T-helper 2 cell treated with Interferon-gamma antibody and Interleukin-4, amounts not matched to agents 100 ng/mL and 5 ng/mL, for 36 hours (primary cell): ENCODE data around the gene TRIM56. TPM values are rescaled to one million over a fixed set of nuclear protein-coding genes. Genes with fewer than 3 reads are reported as not detected.
"Not testable (repeated sequence)": the region's sequence is repeated elsewhere in the genome, so short reads cannot be mapped to it uniquely, and the experiment has no call there.

Experiments used
- intact Hi-C: fragments of 100-400 bp; cut with micrococcal nuclease; formaldehyde crosslinking; loops from one replicate; pipeline ENCODE4 v1.15.1; 2023
- total RNA-seq: library from RNA; stranded (reverse); gene quantifications from 2 replicates; pipeline ENCODE4 v1.2.3, GENCODE V29; 2022

Gene TRIM56
- total RNA-seq, 1 donor from 2014 or later = 61.6 TPM

DNA sequence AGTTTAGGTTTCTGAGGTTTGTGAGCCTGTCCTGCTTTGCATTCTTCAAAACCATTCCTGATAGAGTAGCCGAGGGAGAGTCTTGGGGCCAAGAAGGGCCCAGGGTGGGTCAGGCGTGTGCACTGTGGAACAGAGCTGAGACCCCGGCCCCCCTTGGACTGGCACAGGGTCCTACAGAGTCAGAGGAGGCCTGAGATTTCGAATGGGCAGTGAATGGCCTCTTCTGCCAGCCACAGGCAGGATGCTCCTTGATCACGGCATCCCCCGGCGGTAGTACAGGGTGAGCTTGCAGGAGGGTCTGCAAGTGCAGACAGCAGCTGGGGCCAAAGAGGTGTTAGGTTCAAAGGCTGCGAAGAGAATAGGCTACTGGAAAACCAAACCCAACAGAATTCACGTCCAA is 4.6 kb downstream of the TRIM56 start:
- intact Hi-C loops = loop anchor here (10.0 kb wide), 1 partner anchor 65 kb away; the partner anchor contains the start of gene AP1S1

DNA sequence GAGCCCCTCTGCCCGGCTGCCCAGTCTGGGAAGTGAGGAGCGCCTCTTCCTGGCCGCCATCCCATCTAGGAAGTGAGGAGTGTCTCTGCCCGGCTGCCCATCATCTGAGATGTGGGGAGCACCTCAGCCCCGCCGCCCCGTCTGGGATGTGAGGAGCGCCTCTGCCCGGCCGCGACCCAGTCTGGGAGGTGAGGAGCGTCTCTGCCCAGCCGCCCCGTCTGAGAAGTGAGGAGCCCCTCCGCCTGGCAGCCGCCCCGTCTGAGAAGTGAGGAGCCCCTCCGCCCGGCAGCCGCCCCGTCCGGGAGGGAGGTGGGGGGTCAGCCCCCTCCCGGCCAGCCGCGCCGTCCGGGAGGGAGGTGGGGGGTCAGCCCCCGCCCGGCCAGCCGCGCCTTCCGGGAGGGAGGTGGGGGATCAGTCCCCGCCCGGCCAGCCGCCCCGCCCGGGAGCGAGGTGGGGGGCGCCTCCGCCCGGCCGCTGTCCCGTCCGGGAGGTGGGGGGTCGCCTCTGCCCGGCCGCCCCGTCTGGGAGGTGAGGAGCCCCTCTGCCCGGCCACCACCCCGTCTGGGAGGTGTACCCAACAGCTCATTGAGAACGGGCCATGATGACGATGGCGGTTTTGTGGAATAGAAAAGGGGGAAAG is 7.1 kb downstream of the TRIM56 start:
- intact Hi-C loops = not testable (repeated sequence)

DNA sequence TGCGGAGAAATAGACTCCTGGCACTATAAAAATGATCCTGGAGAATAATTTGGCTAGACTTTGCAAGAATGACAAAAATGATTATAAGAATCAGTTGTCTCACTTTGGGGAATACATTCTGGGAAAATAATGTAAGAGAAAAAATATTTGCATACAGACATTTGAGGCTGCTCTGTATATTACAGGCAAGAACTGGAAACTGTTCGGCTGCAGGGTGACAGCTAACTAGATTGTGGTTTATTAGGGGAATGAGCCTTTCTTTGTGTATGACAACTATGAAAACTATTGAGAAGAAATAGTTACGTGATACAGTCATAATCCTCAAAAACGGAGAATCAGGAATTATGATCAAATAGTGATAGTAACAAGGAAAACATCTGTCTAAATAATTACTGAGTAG is 8.6 kb downstream of the TRIM56 start:
- intact Hi-C loops = no loop called here

DNA sequence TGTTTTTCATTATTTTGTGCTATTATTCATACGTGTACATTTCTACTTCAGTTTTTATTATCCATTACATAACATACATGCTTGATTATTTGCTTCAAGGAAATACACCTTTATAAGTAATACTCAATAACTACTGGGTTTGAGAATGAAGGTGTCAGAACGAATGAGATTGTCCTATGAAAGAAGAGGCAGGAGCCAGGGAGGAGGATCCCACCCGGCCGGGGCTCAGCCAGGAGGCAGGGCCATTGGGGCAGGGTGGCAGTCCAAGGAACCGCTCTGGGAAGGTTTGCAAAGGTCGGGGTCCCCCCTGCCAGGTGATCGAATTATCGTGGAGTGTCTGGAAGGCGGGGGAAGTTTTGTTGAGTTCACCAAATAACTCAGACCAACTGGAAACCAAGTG is 9.1 kb downstream of the TRIM56 start:
- intact Hi-C loops = no loop called here

DNA sequence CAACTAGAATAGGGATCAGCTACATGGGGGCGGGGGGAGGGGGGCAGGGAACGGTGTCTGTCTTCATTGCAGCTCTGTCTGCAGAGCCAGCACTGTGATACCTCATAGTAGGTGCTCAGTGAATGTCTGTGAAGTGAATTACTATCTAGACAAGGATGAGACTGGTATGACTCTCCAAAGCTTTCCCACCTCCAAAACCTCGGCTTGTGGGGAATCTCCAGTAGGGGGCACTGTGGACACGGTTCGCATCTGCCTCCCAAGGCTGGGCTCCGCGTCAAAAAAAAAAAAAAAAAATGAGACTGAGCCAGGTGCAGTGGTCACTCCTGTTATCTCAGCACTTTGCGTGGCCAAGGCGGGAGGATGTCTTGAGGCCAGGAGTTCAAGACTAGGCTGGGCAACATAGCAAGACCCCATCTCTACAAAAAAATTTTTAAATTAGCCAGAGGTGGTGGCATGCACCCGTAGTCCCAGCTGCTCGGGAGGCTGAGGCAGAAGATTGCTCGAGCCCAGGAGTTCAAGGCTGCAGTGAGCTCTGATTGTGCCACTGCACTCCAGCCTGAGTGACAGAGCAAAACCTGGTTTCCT is 9.6 kb downstream of the TRIM56 start:
- intact Hi-C loops = no loop called here

DNA sequence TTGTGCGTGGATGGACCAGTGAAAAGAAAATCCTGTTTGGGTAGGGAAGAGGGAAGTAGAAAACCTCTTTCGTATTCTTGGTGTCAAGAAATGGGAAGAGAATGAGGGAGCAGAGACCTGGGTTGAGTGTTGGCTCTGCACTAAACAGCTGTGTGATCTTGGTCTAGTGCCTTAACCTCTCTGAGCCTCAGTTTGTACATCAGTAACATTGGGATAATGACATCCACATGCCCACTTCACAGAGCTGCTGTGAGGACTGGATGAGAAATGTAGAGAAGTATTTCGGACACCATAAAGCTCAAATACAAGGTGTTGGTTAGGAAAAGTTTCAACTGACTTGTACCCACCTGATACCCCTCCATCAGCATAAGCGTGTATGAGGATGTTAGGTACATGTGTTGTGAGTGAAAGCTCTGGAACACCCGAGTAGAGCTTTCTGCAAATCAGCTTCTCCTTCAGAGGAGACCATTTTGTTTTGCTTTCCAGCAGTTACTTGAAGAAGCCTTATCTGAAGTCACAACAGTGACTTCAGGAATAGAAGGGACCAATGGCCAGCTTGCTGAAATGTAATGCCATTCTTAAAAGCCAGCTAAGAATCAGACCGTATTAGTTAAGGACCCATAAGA is 11.2 kb downstream of the TRIM56 start:
- intact Hi-C loops = no loop called here

DNA sequence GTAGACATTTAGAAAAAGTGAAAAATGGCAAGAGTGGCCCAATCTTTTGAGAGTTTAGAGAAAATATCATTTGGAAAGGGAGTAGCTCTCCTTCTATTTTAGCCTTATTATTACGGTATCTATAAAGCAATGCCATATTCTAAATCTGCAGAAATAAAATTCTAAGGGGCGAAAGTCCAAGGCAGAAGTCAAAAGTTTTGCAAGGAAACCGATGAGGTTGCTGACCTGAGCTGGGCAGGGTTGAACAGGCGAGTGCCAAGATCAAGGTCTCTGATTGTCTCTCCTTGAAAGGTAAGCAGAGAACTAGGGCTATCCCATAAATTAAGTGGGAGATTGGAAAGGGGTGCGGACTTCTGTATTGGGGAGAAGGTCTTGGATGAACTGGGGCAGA is 11.7 kb downstream of the TRIM56 start:
- intact Hi-C loops = no loop called here

DNA sequence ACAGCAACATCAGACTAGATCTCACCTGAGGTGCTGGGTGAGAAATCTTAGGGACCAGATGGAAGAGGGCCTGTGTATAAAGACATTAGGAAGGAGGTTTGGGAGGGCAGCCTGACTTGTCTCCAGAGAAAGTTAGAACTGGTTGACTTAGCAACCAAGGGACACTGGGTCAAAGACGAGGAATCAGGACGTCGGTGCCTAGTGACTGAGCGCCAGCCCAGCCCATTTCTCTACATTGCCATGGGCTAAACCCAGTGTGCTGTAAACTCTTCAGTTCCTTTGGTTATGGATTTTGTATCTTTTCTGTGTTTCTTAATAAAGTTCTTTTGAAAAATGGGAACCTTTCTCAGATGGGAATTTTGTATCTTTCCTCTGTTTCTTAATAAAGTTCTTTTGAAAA is 12.3 kb downstream of the TRIM56 start:
- intact Hi-C loops = no loop called here

DNA sequence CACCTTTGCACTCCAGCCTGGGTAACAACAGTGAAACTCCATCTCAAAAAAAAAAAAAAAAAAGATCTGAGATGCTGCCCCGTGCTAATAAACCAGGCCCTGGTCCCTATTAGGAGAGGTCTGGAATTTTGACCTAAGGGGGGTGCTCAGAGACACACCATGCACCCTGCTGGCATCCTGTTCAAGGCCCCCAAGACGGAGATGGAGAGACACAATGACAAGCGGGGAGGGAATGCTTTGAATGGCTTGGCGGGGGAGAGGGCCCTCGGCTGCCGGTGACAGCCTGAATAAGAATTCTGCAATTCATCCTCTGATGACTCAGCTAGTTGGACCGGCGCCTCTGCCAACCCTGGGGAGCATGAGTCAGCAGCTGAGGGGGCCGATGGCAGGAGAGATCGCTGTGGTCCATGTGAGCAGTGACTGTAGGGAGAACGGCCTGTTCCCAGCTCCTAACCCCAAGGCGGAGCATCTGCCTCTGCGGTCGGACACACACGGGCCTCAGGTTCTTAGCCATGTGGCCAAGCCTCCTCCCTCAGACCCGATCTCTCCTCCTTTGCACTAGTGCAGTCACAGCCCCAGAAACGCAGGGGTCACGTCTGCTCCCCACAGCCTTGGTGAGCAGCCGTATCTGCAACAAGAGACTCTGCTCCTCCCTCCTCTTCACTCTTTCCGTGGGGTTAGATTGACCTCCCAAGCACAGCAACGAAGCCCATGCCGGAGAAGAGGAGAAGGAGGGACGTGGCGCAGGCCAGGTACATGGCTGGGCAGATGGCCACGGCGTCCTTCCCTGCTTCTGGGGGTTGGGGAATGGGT is 14.9 kb downstream of the TRIM56 start:
- intact Hi-C loops = no loop called here

DNA sequence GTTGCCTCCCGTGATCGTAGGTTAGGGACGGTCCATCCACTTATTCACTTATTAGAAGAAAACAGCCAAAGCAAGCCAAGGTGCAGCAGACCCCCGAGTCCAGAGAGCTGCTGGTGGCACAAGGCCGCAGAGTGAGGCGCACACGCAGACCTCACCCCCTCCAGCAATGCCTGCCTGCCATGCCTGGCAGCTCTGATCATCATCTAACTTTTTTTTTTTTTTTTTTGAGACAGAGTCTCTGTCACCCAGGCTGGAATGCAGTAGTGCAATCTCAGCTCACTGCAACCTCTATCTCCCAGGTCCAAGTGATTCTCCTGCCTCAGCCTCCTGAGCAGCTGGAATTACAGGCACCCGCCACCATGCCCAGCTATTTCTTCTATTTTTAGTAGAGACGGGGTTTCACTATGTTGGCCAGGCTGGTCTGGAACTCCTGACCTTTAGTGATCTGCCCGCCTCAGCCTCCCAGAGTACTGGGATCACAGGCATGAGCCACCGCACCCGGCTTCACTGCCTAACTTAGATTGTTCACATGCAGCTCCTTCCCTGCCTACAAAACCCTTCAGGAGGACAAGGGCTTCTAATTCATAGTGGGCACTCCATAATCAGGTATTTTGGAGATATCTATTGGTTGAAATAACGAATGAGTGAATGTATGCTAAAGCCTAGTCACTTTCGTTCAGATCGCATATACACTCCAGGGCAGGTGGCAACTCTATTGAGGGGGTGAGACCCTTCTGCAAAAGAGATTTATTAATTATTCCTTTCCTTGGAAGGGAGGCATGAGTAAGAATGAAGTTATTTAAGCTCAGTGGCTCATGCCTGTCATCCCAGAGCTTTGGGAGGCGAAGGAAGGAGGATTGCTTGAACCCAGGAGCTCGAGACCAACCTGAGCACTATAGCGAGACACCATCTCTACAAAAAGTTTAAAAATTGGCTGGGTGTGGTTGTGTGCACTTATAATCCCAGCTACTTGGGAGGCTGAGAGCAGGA is 15.9 kb downstream of the TRIM56 start:
- intact Hi-C loops = no loop called here

DNA sequence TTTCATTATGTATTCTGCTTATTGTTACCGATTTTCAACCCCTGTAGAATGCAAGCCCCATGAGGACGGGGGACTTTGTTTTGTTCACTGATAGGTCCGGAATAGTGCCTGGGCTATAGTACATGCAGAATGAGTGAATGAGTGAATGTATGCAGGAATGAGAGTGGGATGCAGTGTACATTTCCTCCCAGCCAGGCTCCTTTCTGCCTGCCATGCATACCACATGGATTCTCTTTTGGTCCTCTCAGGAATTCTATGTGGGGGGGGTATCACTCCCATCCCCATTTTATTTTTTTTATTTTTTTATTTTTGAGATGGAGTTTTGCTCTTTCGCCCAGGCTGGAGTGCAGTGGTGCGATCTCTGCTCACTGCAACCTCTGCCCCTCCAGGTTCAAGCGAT is 16.7 kb downstream of the TRIM56 start:
- intact Hi-C loops = no loop called here

DNA sequence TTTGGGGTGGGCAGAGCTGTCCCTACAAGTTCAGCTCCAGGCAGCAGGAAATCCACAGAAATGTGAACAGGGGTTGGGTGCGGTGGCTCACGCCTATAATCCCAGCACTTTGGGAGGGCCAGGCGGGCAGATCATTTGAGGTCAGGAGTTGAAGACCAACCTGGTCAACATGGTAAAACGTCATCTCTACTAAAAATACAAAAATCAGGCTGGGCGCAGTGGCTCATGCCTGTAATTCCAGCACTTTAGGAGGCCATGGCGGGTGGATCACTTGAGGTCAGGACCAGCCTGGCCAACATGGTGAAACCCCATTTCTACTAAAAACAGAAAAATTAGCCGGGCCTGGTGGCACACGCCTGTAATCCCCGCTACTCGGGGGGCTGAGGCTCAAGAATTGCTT is 18.4 kb downstream of the TRIM56 start:
- intact Hi-C loops = not testable (repeated sequence)

DNA sequence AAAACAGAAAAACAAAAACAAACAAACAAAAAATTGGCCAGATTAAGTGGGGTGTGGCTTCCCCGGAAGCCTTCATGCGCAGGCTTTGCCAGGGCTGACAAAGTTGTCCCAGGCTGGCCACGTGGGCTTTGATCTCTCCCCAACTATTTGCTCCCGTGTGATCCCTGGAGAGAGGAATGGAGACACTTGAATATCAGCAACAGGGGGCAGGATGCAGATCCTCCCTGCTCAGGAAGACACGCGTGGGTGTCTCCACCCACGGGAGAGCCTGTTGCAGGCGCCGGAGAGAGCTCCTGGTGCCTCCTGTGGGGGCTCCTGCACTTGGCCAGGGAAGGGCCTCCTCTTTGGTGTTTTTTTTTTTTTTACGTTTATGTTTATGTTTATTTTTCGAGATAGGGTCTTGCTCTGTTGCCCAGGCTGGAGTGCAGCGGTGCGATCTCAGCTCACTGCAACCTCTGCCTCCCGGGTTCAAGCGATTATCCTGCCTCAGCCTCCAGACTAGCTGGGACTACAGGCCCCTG is 19.0 kb downstream of the TRIM56 start:
- intact Hi-C loops = no loop called here

DNA sequence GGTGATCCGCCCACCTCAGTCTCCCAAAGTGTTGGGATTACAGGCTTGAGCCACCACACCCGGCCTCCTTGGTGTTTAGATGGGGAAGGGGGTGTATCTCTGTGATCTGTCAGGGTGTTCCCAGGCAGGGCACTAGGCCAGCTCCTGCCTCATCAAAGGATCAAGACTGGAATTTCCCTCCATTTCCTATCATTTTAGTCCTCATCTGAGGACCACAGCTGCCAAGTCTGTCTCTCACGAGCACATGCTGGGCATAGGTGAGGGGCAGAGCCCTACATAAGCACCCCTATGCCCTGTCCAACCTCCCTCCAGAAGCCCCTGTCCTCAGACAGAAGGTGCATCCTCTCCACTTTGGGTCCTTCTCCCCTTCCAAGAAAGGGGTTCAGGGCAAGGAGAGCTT is 19.5 kb downstream of the TRIM56 start:
- intact Hi-C loops = no loop called here

DNA sequence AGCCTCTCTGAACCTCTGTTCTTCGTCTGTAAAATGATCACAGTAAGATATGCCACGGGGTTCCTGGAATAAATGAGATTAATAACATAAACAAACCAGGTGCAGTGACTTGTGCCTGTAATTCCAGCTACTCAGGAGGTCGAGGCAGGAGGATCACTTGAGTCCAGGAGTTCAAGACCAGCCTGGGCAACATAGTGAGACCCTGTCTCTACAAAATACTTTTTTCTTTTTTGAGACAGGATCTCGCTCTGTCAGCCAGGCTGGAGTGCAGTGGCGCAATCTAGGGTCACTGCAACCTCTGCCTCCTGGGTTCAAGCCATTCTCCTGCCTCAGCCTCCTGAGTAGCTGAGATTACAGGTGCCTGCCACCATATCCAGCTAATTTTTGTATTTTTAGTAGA is 20.0 kb downstream of the TRIM56 start:
- intact Hi-C loops = not testable (repeated sequence)

DNA sequence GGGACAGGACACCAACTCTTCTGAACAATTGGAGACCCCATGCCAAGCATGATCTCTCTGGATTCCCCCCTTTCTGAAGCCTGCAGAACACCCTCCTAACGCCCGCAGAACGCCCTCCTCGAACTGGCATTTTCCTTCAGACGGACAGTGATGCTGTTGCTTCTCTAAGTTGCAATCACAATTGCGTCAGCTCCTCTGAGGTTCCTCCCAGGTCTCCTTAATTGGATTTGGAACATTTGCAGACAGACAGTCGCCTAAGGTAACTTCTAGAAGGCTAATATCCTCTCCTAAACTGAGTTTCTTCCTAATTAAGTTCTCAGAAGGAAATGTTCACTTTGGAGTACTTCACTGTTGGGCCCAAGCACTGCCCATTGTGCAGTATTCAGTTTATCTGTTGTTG is 21.1 kb downstream of the TRIM56 start:
- intact Hi-C loops = no loop called here

DNA sequence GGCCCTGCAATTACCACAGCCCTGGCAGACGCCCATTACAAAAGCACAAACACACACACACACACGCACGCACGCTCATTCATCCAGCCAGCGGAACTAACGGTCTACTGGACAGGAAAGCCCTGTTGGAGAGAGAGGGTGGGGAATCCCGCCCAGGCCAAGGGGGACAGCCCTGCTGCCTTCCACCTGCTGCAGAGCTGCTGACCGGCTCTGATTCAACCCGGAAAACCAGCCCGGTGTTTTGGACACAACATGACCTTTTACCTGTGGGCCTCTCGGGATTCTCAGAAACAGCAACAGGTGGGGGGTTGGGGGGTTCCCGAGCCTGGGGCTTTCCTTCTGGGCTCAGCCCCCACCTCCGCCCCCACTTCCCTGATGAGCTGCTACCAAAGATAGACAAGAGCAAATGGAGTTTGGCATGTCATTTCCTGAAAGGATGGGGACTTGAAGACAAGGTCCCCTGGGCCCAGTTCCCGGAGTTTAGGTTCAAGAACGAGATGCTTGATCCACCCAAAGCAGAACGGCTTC is 23.1 kb downstream of the TRIM56 start:
- intact Hi-C loops = no loop called here

DNA sequence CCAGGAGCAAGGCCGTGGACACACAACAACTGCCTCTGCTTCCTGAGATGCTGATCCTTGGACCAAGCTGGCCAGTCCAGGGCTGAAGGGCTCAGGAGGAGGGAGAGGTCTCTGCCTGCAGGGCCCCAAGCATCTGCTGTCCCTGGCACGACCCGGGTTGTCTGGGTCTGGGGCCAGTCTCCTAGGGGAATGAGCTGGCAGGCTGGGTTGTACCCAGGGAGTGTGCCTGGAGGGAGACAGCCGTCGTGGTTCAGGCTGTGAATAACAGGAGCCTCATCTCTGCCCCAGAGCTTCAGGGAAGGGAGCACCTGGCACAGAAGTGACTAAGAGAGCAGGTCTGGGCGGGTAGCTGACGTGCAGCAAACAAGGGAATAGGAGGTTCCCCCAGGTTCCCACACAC is 23.7 kb downstream of the TRIM56 start:
- intact Hi-C loops = no loop called here

DNA sequence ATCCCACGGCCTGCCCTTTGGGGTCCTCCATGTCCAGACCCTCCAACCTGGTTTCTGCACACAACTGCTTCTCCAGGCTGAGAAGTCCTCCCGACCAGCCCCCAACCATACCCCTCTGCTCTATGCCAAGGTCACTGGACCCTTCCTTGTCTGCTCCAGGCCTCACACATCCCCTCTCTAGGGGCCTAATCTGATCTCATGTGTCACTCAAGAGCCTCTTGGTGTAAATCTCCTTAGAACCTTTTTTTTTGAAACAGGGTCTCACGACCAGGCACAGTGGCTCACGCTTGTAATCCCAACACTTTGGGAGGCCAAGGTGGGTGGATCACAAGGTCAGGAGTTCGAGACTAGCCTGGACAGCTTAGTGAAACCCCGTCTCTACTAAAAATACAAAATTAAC is 24.1 kb downstream of the TRIM56 start:
- intact Hi-C loops = no loop called here

DNA sequence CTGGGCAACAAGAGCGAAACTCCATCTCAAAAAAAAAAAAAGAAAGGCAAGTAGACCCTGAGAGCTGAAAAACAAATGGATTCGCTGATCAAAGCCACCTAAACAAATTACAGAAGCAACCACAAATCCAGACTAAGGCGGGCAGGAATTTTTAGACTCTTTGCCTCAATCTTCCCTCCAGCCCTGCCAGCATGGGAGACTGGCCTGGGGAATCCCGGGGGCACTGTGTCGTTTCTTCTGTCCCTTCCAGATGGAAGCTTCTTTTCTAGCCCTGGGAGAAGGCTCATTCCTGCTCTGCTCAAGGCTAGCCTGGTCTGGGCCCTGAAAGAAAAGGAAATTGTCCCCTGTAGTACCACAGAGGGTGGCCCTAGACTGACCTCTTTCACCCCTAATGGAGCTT is 26.0 kb downstream of the TRIM56 start:
- intact Hi-C loops = no loop called here

DNA sequence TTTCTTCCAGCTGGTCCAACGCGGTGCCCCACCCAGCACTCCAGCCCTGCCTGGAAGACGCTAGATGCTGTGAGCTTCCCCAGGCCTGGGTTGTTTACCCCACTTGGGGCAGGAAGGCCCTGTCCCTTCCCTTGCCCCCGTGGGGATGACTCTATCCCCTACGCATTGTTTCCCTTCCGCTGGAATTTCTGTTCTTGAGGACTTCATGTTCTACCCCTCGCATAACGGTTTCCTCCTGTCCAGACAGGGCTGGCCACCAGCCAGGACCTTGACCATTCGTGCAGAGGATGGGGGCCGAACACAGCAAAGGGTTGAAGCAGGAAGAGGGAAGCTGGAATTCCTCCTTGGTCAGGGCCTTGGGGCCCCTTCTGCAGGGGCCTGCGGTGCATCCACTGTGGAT is 27.0 kb downstream of the TRIM56 start:
- intact Hi-C loops = no loop called here
